GM21381 (cell line): ENCODE data around the gene GPC6.

Source experiments
- ATAC-seq: cut with Tn5 transposase; IDR thresholded peaks from one replicate; pipeline ENCODE4 v1.9.1; 2021; ENCODE audit warnings: mild to moderate bottlenecking, moderate library complexity; ENCODE audit not compliant: unreplicated experiment

Gene GPC6

DNA sequence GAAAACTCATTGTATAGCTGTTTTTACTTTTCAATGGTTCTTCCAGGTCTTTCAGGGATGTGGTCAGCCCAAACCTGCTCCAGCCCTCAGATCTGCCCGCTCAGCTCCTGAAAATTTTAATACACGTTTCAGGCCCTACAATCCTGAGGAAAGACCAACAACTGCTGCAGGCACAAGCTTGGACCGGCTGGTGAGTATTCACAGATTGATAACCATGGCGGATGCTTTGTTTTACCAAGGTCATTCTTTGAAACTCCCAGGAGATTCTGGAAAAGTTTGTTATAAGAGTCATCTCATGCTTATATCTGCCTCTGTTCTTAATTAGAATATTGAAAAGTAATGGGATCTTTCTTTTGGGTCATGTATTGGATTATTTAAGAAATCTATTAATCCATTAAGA, 1079.3 kb downstream of the GPC6 start:
- no peak for ATAC-seq

DNA sequence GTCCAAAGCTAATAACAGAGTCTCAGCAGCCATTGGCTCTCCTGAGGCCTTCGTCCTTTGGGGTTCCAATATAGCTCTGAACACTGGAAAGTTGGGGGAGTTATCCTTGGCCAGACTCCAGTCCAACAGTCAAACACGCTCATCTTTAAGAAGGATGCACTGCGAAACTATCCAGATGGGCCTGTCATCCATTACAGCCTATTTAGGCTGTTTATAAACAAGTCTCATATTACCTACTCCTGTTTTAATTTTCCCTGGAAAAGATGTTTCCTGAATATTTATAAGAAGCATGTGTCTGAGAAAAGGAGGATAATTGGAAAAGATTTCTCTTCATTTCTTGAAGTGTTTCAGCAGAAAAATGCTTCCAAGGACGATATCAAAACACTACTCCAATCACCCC, 1082.2 kb downstream of the GPC6 start:
- ATAC-seq, result no peak

DNA sequence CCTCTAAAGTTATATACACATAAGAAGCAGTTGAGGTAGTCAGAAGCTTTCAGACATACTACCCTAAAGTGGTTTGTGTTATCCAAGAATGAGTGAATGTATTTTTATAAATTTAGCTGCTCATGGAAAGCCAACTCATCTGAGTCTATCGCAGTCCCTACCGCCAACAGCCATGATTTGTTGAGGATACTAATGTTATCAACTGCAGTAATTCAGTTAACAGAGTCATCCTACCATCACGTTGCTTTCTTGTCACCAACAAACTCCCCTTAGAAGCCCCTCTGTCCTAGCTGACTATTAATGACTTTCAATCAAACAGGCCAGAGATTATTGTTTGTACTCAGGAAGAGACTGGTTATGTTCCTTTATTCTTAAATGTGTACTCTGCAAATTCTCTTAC, 1083.0 kb downstream of the GPC6 start:
- ATAC-seq, result no peak

DNA sequence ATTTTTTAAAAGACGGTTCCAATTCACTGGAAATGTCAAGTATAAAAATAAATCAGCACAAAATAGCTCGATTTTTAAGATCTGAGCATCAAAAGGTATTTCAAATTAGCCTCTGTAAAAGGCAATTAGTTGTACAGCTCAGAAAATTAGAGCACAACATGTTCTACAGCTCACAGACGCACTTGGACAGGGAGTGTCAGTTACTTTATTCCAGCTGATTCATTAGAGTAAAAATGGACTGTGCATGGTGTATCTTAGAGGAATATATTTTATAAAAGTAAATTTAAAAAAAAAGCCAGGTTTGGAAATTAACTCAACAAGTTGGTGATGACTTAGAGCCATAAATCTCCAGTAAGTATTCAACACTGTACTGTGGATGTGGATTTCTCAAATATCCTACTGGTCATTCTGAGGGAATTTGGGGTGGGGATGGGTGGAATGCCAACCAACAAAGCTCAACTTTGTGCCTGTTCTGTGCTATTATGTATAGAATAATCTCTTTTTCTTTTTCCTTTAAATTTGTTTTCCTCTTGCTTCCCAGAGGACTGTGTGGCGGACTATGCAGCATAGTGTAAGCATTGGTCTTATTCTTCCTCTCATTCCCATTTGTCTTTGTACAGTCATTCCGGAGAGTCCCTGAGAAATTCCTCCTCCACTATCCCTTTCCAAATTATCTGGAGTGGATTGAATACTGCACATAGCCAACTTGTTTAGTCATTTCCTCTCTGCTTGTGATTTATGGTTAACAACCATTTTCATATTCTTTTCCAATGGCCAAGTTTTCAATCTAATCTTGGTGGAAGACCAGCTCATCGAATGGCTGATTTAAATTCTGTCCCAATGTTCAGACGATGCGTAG, 1083.6 kb downstream of the GPC6 start:
- no peak for ATAC-seq

DNA sequence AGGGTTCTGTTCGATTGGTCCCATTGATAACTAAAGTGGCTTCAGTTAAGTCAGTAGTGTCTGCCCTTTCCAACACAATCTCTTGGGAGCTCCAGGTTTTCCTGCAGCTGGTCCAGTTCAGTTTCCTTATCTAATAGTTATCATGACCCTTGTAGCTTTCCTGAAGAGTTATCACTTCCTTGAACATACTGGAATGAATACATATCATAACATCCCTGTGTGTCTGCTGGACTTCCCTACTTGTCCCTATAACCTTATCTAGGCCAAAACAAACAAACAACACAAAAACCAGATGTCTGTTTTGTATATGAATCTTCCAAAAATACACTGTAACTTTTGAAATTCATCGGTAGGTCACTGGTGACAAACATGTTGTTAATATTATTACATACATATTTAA, 1085.3 kb downstream of the GPC6 start:
- no peak for ATAC-seq

DNA sequence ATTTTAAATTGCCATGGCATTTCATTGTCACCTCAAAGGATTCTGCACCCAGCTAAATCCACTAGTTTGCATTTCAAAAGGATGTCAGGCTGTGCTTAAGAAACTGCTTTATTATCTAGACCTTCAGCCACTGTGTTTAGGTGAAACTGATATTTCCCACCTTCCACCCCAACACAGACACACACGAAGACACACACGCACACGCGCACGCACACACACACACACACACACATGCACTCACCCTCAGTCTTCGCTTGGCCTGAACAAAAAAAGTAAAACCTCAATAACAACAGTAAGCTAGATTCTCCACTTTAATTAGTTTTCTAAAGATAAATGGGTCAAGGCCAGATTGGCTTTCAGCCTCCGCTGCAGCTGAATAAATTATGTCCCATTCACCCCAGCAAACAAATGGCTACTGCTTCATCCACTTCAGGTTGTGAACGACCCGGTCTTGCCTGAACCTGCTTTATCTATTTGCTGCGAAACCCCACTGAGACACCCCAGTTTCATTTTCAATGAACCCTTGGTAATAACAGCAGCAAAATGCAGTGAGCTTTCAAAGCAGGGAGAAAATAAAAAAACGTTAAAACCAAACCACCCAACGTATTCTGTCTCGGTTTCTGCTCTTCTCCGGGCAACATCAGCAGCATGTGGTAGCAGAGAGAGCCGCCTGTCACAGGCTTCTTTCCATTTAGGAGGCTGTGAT, 1086.1 kb downstream of the GPC6 start:
- ATAC-seq, result peak; percentile 85

DNA sequence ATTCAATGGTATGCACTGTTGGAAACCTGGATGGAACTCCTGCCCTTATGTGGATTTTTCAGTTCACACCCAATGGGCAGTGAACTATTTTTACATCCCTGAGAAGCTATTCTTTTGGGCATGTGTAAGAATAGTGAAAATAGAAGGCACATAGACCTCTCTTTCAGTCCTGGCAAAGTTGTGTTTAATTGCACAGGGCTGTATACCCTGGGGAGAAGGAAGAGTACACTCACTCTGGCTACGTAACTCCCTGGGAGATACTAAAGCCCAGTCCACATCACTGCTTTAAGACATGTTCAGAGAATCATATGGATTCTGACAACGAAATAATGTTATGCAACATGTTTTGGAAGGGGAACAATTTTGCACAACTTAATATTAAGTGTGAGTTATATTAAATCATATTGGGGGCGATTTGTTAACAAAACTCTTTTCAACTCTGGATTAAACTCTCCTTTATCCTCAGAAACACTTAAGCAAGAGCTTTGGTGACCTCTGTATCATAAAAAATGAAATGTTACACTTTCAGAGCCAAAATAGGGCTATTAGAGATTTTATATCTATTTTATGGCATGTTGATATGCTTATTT, 1086.8 kb downstream of the GPC6 start:
- ATAC-seq, result no peak

DNA sequence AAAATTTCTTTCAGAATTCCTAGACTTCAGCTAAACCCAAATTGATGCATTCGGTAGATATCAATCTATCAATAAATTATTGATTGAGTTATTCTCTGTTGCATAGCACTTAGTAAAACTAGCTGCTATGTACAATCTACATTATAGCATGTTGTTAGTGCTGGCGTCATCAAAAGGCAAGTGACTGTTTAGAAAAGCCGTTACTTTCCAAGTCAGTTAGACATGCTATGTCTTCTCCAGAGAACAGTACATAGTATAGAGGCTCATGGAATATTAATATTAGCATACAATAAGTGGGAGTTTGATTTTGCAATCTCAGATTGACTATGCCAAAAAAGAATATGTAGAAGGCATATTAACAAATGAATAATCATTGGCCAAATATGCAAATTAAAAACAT, 1087.3 kb downstream of the GPC6 start:
- no peak for ATAC-seq

DNA sequence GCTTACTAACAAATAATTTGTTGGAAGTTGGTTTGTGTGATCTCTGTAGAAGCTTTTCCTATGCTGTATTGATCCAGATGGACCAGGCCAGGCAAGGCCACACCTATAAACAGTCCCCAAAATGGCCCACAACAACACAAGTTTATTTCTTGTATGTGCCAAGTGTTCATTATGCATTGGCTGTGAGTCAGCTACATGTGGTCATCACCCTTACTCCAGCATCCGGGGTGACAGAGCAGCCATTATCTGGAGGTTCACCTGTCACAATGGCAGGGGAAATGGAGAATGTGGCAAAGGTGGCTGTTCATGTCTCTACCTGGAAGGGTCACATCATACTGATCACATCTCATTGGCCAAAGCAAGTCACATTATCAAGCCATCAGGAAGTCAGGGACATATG, 1088.6 kb downstream of the GPC6 start:
- no peak for ATAC-seq

DNA sequence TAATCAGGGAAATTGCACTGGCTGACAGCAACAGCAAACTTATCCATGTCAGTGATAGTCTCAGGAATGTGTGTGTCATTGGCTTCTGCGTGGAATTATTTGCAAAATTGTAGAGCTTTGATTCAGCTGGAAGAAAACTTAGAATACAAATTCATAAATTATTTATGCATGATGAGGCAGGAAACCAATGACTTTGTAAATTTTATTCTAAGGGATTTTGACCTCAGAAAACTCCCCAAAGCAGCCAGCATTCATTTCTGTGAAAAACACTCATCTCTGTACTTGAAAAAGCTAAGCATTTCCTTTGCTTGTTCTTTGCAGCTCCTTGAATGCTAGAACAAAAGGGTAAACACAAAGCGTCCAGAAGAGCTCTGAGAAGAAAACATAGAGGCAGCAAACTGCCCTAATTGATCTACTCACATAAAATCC, 1090.5 kb downstream of the GPC6 start:
- ATAC-seq, result no peak

DNA sequence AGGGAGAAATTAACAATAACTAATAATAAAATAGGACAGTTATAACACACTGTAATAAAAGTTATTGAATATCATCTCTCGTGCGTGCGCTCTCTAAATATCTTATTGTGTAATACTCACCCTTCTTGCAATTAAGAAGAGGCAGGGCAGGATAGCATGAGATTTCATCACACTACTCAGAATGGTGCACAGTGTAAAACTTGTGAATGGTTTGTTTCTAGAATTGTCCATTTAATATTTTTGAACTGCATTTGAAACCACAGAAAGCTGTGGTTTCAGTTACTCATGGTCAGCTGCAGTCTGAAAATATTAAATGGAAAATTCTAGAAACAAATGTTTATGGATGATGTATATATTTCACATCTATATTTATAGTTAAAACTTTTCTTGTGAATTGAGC, 1091.8 kb downstream of the GPC6 start:
- peak; percentile 67 for ATAC-seq

DNA sequence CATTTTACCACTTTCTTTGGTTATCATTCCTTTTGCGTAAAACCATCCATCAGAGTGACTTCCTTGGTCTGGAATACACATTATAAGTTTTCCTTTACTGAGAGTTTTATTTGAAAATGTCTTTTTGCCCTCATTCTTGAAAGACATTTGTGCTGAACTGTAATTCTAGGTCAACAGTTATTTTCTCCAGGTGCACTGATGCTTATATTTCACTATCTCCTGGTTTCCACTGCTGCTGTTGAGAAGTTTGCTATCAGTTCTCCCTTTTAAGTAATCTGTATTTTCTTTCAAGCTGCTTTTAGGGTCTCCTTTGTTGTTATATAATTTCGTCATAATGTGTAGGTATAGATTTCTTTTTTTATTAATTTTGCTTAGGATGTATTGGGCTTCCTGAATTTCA, 1092.9 kb downstream of the GPC6 start:
- ATAC-seq, result no peak

DNA sequence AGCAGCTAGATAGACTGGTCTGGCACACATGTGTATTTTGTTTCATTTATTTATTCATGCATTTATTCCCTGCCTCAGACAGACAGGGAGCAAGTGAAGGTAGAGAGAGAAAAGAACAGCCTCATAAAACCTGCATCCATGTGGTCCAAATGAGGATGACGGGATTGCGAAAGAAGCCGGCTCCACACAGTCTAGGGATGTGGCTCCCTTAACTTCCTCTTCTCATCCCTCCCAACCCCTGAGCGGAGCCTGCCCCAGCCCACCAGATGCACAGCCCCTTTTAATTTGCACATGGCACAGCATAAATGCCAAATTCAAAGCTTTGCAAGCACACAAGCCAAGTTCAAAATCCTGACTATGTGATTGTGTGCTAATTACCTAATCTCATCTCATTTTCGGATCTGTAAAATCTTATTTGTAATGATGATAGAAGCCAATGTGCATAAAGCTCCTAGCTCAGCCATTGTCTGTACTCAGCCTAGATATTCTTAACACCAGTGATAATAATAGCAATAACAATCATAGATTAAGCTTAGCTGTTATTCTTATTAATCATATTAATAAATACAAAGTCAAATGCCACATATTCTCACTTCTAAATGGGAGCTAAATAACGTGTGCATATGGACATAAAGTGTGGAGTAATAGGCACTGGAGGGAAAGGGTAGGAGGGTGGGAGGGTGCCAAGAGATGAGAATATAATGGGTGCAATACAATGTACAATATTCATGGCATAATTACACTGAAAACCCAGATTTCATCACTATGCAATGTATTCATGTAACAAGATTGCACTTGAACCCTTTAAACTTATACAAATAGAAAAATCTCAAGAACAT, 1096.5 kb downstream of the GPC6 start:
- ATAC-seq, result no peak

DNA sequence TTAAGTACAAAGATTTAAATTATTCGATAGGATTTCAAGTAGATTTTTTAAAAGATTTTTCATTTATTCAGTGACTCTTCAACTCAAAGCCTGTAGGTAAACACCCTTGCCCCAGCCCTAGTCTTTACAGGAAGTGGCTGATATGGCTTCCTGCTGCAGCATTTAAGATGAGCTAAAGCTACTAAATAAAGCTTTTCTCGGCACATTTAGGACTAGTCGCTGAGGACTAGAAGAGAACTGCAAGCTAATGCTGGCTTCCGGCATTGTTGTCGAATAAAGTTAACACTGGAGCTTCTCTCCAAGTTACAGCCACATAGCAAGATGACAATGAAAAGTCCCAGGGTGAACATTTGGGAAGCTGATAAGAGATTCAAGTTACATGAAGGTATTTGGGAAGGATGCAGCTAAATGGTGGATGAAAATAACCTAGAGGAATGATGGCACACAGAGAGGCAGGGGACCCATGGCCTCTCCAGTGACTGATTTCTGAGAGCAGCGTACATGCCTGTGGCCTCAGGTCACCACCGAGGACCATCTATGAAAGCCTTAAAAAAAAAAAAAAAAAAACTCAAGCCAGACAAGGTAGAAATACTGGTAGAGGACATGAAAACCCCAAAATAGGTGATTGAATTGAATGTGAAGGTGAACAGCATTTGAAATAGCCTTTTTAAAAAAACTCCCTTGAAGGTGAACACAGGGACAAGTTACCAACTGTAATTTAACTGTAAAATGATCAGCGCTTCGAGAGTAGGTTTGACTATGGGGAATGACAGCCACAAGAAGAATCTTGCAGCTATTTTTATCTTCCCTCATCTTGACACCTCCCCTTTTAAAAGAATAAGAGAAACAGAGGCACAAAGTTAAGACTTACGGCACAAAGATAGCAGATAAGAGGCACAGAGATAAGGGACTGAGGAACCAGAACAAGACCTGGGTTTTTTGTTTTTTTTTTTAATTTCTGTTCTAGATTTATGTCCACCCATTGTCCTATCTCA, 1097.5 kb downstream of the GPC6 start:
- no peak for ATAC-seq

DNA sequence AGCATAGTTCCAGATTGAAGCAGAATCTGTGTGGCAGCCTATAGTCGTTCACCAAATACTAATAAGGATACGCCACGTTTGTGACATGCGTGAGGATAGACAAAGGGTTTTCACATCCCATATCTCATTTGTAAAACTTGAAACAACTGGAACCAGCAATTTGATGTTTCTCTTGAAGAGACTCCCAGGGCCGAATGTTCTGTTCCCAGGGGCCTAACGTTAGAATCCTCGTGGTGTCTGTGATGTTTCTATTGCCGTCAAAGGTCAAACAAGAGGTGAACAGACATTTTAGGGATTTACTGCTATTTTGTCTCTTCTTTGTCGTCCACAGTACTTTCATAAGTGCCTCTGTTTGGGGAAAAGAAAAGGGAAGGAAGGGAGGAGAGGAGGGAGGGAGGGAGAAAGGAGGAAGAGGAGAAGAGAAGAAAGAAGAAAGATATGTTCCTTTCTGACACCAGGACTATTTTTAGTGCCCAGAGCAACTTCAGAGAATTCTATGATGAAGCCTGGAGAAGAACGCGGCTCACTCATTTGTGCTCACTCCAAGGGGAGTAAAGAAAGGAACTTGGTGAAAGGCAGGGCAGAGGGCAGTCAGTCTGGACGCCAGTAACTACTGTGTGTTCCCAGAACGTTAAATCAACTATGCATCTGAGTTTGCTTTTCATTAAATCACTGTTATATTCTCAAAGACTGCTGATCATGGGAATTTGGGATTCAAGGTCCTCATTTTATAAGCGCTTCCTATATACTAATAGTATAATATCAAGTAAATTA, 1098.3 kb downstream of the GPC6 start:
- ATAC-seq, result no peak

DNA sequence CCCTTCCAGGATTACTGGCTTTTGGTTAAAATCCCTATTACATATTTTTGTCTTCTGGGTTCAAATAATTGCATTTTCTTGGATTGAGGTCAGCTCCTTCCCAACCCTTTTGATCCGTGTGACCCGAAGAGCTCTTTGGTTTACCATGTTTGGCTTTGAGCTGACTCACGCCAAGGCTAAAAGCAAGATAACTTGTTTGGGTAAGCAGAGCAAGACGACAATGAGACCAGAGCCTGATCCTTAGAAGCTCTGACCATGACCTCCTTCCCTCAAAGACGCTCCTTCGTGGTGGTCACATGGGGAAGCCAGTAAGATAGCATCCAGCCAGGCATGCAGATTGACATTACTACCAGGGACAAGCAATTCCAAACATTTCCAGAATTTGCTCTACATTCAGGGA, 1099.0 kb downstream of the GPC6 start:
- ATAC-seq, result no peak

DNA sequence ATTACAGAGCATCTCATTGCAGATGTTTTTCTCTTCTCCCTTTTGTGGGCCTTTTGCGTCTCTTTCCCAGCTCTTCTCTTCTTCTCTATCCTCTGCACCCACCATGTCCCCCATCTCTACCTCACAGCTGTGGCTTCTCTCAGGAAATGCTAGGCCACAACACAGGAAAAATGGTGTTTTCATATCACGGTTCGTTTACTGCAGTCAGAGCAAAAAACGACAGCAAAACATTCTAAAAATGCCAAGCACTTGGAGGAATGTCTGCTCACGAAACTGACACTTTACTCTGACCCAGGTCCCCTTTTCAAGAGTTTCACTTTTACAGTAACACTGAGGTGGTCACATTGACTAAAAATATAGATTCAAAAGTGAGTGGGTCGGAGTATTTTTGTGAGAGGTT, 1100.7 kb downstream of the GPC6 start:
- ATAC-seq, result peak; percentile 94

DNA sequence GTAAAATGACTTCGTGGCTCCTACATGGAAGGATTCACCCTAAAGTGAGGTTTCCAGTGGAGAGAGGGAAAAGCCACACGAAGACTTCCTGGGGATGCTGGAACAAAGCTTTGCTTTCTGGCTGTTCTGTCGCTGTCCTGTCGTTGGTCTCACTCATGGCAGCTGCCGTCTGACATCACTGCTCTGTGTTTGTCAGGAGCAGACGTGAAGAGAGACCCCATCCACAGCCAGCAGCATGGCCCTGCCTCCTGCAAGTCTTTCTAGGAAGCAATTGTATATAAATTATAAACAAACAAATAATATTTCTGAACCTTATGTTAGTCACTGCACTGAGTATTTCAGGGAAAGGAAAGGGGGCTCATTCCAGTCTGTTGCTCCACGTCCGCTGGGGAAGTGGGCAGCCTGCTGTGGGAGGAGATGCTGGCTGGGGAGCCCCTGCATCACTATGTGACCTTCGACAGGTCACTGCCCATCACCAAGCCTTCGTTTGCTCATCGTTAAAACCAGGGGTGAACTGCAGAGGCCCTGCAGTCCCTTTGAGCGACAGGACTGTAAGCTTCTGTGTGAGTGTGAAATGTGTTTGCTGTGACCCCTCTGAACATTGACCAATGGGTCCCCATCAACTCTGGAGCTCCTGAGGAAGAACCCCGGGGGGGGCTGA, 1101.9 kb downstream of the GPC6 start:
- ATAC-seq, result no peak

DNA sequence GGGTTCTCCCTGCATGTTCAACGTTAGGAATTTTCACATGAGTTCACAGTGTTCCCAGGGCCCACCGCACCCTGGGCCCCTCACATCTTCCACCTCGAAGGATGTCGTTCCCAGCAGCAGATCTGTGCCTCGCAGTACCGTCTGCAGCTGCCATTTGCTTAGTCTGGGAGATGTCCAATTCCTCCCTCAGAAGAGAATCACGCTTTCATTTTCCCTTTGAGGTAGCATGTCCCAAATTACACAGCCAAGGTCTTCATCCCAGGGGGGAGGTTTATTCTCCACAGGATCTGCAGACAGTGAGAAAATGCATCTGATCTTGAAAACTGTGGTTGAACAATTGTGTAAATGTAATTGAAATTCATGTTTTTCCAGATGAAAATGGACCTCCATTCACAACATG, 1102.7 kb downstream of the GPC6 start:
- no peak for ATAC-seq
